Activated CD4-positive, alpha-beta T cell treated with anti-CD3 and anti-CD28 coated beads, Interleukin-2, amount 50 U/mL, for 1 hour (primary cell): ENCODE data around the gene ATP5PO.
"Not testable (repeated sequence)": the region's sequence is repeated elsewhere in the genome, so short reads cannot be mapped to it uniquely, and the experiment has no call there.

Experiments
- DNase-seq: peaks from one replicate; pipeline ENCODE4 v3.0.0-alpha.2; 2020

ATP5PO gene

DNA sequence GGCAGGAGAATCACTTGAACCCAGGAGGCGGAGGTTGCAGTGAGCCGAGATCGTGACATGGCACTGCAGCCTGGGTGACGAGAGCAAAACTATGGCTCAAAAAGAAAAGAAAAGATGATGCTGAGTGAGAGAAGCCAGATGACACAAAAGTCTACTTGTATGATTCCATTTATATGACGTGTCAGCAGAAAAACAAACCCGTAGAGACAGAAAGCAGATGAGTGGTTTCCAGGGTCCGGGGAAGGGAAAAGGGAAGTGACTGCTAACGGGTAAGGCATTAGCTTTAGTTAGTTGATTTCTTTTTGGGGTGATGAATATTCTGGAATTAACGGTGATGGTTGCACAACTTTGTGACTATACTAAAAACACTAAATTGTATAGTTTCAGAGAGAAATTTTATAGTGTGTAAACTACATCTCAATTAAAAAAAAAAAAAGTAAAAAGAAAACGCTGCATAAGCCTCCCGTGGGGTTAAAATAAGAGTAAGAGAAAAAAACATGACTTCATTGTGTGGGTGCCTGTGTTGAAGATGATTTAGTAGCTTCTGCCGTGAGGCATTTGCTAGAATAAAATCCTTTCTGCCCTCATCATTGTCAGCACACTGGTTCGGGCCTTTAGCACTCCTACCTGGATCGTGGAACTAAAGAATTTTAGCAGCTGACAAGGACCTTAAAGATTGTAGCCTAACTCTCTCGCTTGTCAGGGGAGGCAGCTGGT lies 24.7 kb upstream of the ATP5PO start:
- no peak for DNase-seq

DNA sequence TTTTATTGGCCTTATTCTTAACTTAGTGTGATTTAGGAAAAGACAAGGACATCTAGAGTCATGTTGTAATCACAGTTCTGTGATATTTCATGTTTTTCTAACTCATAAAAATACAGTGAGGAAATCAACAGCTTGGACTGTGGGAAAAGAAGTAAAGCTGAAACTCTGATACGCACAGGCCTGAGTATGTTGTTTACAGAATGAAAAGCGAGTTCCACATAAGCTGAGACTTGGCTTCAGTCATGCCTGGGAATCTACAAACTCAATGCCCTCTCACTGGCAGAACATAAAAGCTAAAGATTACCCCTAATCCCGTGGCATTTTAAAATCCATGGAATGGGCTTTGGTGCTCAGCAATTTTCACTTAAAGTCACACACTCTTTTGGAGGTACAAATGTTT lies 23.6 kb upstream of the ATP5PO start:
- DNase-seq = no peak

DNA sequence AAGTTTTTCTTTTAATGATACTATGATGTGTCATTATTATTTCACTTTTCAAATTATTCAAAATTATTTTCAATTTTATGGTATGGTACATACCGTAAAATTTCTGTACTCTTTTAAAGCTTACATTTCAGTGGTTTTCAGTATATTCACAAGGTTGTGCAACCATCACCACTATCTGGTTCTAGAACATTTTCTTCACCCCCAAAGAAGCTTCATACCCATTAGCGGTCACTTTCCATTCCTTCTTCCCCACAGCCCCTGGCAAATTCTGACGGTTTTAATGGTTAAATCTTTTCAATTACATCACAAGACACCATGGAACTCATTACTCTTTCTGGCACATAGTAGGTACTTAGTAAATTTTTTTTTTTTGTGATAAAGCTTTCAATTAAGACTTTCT lies 22.8 kb upstream of the ATP5PO start:
- no peak for DNase-seq

- no peak for DNase-seq
These were observed 22.3 kb upstream of the ATP5PO start for GRCh38 chr21:33937931-33938339.

DNA sequence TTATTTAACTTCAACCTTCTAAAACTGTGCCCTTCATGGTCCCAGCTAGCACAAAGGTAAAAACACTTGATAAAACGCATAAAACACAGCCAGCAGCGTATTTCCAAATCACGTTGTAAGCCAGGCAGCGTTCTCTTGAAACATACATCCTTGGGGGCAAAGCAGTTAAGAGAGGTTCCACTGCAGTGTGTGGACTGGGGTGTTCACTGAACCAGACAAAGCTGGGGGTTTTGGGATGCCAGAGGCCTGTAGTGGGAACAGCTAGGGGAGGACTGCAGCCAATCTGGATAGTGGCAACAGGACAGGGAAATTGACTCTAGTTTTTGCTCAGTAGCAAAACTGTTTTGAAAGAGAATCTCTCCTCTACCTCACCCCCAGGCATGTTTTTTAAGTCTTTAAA lies 21.5 kb upstream of the ATP5PO start:
- DNase-seq = no peak

DNA sequence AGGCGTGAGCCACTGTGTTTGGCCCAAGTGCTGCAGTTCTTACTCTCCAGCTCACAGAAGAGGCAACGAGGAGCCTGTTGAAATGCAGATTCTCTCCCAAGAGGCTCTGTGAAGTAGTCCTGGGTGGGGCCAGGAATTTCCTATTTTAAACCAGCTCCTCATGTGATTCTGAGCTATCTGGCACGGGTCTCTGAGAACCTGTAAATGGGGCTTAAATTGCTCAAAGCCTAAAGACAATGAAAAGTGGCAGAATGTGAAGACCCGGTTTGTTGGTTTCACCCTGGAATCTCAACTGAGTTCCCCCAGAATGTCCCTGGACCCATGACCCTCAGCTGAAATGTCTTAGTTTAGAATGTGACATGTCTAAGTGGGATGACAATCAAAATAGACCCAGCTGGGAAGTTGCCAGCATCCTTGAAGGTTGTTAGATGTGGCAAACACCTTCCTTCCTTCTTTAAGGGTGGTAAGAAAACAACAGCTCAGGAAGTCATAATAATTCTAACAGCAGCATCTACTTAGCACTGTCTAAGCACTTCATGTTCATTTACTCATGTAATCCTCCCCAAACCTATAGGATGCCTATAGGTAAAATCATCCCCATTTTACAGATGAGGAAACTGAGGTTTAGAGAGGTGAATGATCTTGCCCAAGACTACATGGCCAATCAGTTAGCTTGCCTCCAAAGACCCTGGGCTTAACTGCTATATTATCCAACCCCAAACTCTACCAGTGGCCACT lies 20.9 kb upstream of the ATP5PO start:
- DNase-seq = peak; percentile 53

- DNase-seq = no peak
These were observed 17.1 kb upstream of the ATP5PO start for GRCh38 chr21:33932731-33933130.

GRCh38 chr21:33931799-33932390 lies 16.3 kb upstream of the ATP5PO start:
- DNase-seq = no peak

- DNase-seq = peak; percentile 68
These were observed 15.6 kb upstream of the ATP5PO start for GRCh38 chr21:33931052-33931798.

GRCh38 chr21:33926248-33926647 lies 10.6 kb upstream of the ATP5PO start:
- not testable (repeated sequence) for DNase-seq

DNA sequence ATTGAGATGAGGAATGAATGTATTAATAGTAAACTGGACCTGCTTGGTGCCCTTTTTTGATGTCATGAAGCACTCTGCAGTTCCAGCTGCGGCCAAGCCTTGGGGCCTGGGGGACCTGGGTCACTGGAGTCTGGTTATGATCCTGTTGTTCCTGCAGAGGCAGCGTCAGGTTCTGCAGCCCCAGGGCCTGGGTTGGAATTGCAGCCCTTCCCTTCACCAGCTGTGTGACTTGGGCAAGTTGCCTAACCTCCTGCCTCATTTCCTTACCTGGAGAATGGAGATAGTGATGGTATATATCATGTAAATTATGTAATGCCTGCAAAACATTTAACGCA lies 9.1 kb upstream of the ATP5PO start:
- DNase-seq = no peak

DNA sequence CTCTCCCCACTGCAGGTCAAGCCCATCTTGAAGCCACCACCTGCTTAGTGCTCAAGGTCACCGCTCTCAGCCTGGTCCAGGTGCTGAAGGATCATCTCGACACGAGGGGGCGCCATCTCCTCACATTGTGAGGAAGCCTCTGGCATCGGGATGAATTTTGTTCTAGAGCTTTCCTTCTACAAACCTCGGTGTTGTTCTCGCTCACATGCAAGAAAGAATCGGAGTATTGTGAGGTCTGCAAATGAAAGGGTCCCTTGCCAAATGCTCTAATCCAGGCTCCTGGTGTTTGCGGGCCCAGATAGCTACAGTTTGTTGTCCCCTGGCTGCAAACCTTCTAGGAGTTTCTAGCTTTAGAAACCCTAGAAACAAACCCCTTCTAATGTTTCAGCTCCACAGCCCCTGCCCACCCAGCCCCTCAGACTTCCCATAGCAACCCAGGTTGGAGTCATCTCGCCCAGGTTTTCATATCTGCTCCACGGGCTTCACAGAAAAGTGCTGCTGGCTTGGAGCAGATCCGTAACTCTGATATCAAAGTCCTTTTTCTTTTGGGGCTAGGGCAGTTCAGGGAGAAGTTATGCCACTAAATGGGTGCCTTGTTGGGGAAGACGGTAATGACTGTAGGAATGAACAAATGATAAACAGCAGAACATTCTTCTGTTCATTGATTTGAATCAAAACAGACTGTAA lies 8.6 kb upstream of the ATP5PO start:
- peak; percentile 94 for DNase-seq

- no peak for DNase-seq
These were observed 1.8 kb upstream of the ATP5PO start for GRCh38 chr21:33917421-33917820.

DNA sequence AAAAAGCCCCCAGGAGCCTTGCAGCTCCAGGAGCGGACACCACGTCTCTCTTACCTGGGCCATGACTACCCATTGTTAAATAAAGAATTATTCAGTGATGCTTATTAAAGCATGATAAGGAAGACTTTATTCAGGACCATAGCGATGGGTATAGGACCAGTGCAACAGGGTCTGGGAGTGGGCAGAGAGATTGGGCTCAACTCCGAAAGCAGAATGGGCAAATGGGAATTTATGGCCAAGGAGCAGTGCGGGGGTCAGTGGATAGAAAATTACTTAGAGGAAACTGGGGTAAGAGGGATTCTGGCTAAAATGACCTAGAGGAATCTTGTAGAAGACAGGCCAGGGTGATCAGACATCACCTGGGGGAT lies 580 bp upstream of the ATP5PO start:
- no peak for DNase-seq

DNA sequence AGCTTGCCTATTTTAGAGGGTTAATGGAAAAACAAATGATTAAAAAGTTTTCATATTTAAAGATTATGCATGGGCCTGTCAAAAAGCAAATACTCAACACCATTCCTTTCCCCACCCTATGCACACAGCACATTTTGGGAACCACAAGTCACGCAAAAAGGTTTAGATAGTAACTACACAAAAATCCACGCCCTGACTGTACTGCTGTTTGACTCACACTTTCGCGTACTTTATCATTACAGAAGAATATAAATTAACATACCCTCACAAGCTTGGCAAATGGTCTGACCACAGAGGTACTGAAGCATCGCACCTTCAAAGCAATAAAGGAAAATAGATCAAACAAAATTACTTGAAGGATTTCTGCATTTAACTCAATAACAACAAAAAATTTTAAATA lies 1.4 kb downstream of the ATP5PO start:
- DNase-seq = no peak

- no peak for DNase-seq
These were observed 5.8 kb downstream of the ATP5PO start for GRCh38 chr21:33909756-33910155.

GRCh38 chr21:33908760-33909159 lies 6.8 kb downstream of the ATP5PO start:
- no peak for DNase-seq

GRCh38 chr21:33904041-33904440 lies 11.6 kb downstream of the ATP5PO start:
- no peak for DNase-seq

- DNase-seq = no peak
These were observed 13.3 kb downstream of the ATP5PO start for GRCh38 chr21:33902349-33902748.

- no peak for DNase-seq
These were observed 14.0 kb downstream of the ATP5PO start for GRCh38 chr21:33901412-33902288.

DNA sequence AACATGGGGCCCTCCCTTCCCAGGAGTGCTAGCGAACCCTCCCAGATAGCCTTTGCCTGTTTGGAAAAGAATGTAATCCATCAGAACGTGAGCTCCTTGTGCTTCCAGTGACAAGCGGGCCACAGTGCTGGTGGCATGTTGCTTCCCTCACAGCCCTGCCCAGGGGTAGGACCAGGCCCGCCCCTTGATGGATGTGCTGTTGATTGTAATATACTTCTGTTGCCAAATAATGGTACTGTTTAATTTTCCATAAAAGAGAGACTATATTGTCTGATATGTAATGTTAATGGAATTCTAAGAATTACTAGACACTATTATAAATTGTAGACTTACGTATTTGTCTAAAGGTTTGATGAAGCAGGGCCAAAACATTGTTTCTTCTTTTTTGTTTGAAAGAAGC lies 16.4 kb downstream of the ATP5PO start:
- no peak for DNase-seq

- DNase-seq = no peak
These were observed 17.0 kb downstream of the ATP5PO start for GRCh38 chr21:33898586-33898985.
